GM12878 (cell line): ENCODE data around the gene RPRD1A.

Experiments used
- FOXK2 ChIP-seq: fragments of 450-650 bp; IDR thresholded peaks from 2 replicates; pipeline ENCODE4 v1.6.1; 2017; ENCODE audit warnings: mild to moderate bottlenecking, moderate library complexity
- FOXM1 ChIP-seq: IDR thresholded peaks from 2 replicates; pipeline ENCODE4 v1.6.1; 2012; ENCODE audit warnings: low read depth, mild to moderate bottlenecking, inconsistent platforms, low read length, moderate library complexity
- HCFC1 ChIP-seq: fragments of 150-350 bp; IDR thresholded peaks from 2 replicates; pipeline ENCODE4 v1.6.1; 2014; ENCODE audit warnings: low read length
- STAT1 ChIP-seq: fragments of 450-650 bp; conservative IDR thresholded peaks from 2 replicates; pipeline ENCODE4 v1.6.1; 2014; ENCODE audit warnings: antibody characterized with exemption, mild to moderate bottlenecking
- TCF7 ChIP-seq: IDR thresholded peaks from 2 replicates; pipeline ENCODE4 v1.6.1; 2014; ENCODE audit warnings: antibody characterized with exemption, borderline replicate concordance
- TF ChIP-seq, protein P1 (sequence below), 3 experiments: IDR thresholded peaks in 2 of 3; conservative IDR thresholded peaks in 1 of 3; 2 replicates each; pipeline ENCODE4 v1.5.1; 2011; ENCODE audit warnings: low read depth in 3 of 3, low read length in 3 of 3, mild to moderate bottlenecking in 3 of 3, control low read depth in 2 of 3, moderate library complexity in 2 of 3, inconsistent platforms in 1 of 3, mixed read lengths in 1 of 3; ENCODE audit not compliant: control insufficient read depth in 2 of 3, insufficient read depth in 1 of 3; ENCODE audit errors: extremely low read depth in 1 of 3

DNA sequence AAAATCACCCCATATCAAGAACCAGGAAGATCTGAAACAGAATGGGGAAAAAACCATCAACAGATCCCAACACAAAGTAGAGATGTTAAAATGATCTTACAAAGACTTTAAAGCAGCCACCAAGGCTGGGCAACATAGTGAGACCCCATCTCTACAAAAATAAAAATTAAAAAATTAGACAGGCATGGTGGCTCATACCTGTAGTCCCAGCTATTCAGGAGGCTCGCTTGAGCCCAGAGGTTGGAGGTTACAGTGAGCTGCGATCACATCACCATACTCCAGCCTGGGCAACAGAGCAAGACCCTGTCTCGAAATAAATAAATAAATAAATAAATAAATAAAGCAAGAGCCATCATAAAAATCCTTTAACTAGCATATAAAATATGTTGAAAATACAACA is 20.5 kb downstream of the RPRD1A start:
- TF ChIP-seq, protein P1, sequence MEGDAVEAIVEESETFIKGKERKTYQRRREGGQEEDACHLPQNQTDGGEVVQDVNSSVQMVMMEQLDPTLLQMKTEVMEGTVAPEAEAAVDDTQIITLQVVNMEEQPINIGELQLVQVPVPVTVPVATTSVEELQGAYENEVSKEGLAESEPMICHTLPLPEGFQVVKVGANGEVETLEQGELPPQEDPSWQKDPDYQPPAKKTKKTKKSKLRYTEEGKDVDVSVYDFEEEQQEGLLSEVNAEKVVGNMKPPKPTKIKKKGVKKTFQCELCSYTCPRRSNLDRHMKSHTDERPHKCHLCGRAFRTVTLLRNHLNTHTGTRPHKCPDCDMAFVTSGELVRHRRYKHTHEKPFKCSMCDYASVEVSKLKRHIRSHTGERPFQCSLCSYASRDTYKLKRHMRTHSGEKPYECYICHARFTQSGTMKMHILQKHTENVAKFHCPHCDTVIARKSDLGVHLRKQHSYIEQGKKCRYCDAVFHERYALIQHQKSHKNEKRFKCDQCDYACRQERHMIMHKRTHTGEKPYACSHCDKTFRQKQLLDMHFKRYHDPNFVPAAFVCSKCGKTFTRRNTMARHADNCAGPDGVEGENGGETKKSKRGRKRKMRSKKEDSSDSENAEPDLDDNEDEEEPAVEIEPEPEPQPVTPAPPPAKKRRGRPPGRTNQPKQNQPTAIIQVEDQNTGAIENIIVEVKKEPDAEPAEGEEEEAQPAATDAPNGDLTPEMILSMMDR (IDR thresholded peaks at IDR 0.05 in 2 of 3, conservative IDR thresholded peaks at IDR 0.05 in 1 of 3; ENCODE audit: control insufficient read depth in 2 of 3, extremely low read depth in 1 of 3, insufficient read depth in 1 of 3, low read depth in 3 of 3, low read length in 3 of 3): no peak
- TF ChIP-seq FOXM1 (no peak), HCFC1 (no peak), FOXK2 (no peak), TCF7 (no peak), STAT1 (no peak)
